ENCODE measurements around the gene CEMIP. TPM values are rescaled to one million over a fixed set of nuclear protein-coding genes. Genes with fewer than 3 reads are reported as not detected.

CEMIP gene
- total and polyA plus RNA-seq, 2 experiments from 2014 or later = 0.27 to 2.1 TPM

DNA sequence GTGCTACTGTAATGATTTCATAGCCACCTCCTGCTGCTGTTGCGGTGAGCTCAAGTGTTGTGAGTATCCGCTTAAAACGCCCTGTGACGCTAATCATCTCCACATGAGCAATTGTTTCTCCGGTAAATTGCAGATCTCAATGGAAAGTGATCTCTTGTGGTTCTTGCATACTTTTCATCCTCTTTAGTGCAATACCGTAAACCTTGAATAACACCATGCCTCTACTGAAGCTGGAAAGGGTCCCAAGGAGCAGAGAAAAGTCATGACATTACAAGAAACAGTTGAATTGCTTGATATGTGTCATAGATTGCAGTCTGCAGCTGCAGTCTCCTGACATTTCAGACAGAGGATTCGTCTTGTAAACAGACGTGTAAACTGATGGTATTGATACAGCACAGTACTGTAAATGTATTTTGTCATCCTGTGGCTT is 6.0 kb upstream of the CEMIP start:
- H3K27ac ChIP-seq (ENCODE audit: low read depth) = no peak overlapping the region
- H3K79me2 ChIP-seq (replicated peaks; ENCODE audit: insufficient read depth) = no peaks in the 10 kb centered on the region
- Mint-ChIP-seq H3K27me3 (ENCODE audit: insufficient read depth, low read depth, poor library complexity) (peaks cover 6% of the 10 kb centered on the region), H3K4me3 (no peak overlapping the region), H3K36me3 (ENCODE audit: low read depth) (no peaks in the 10 kb centered on the region), H3K4me1 (peaks cover 10% of the 10 kb centered on the region; the same call in 2 of the 3 replicates), H3K27ac (no peak overlapping the region), H3K9me3 (no peaks in the 10 kb centered on the region)
- TF ChIP-seq EZH2phosphoT487 (IDR thresholded peaks at IDR 0.05; ENCODE audit: unreplicated experiment) (no peak), JUNB (IDR thresholded peaks at IDR 0.05; ENCODE audit: unreplicated experiment) (no peak), CREB1 (CRISPR knock-in tag; IDR thresholded peaks at IDR 0.05; ENCODE audit: low read depth) (no peak), ETS1 (IDR thresholded peaks at IDR 0.05) (no peak), ZNF462 (CRISPR knock-in tag; IDR thresholded peaks at IDR 0.05) (no peak), ZNF114 (CRISPR knock-in tag; IDR thresholded peaks at IDR 0.05) (no peak), CTCF (conservative IDR thresholded peaks at IDR 0.05; ENCODE audit: low read depth in 2 of 2) (no peak), POLR2AphosphoS5 (IDR thresholded peaks at IDR 0.05; ENCODE audit: low read depth) (no peak), EZH2 (IDR thresholded peaks at IDR 0.05; ENCODE audit: low read depth, unreplicated experiment) (no peak), NANOG (IDR thresholded peaks at IDR 0.05; ENCODE audit: borderline replicate concordance) (no peak), STAT1 (IDR thresholded peaks at IDR 0.05; ENCODE audit: unreplicated experiment) (no peak), ZNF331 (CRISPR knock-in tag; IDR thresholded peaks at IDR 0.05; ENCODE audit: low read depth) (no peak), REST (IDR thresholded peaks at IDR 0.05; ENCODE audit: unreplicated experiment) (no peak)
- peaks cover 9% of the 10 kb centered on the region for H3K9me2 ChIP-seq (ENCODE audit: insufficient read depth)
- no peak overlapping the region for H2AFZ ChIP-seq
- DNase-seq (ENCODE audit: low spot score) (no peak), ATAC-seq (no peak)
- no peak overlapping the region for H3K4me2 ChIP-seq
- H3K4me3 ChIP-seq = no peak overlapping the region
- no peaks in the 10 kb centered on the region for H3K36me3 ChIP-seq (ENCODE audit: insufficient read depth)
- H3F3A ChIP-seq (replicated peaks; ENCODE audit: low read depth) = no peaks in the 10 kb centered on the region
- 0 out of 2 replicates have a peak, but pooled peaks cover 7% of the 10 kb centered on the region for H3K4me1 ChIP-seq (ENCODE audit: insufficient read depth)
- H4K20me1 ChIP-seq (replicated peaks; ENCODE audit: insufficient read depth) = no peaks in the 10 kb centered on the region
- H3K27me3 ChIP-seq (ENCODE audit: insufficient read depth) = peaks cover 7% of the 10 kb centered on the region
